ENCODE measurements around the gene MS4A13.

DNA sequence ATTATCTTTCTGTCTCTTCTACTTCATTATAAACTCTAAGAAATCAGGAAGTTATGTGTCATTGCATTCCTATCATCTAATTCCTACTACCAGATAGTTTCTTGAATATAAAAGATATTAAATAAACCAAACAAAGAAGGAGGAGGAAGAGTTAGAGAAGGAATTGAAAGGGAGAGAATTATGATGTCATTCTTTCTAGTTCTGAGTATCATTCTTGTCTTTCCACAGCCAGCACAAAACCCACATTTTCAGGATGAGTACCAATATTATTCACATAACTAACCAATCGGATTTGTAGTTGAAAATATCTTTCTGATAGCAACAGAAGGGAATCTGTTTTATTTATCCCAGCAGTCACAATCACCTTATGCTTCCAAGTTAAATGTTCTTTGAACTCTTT is 13.3 kb downstream of the MS4A13 start:
- TF ChIP-seq, protein P1, sequence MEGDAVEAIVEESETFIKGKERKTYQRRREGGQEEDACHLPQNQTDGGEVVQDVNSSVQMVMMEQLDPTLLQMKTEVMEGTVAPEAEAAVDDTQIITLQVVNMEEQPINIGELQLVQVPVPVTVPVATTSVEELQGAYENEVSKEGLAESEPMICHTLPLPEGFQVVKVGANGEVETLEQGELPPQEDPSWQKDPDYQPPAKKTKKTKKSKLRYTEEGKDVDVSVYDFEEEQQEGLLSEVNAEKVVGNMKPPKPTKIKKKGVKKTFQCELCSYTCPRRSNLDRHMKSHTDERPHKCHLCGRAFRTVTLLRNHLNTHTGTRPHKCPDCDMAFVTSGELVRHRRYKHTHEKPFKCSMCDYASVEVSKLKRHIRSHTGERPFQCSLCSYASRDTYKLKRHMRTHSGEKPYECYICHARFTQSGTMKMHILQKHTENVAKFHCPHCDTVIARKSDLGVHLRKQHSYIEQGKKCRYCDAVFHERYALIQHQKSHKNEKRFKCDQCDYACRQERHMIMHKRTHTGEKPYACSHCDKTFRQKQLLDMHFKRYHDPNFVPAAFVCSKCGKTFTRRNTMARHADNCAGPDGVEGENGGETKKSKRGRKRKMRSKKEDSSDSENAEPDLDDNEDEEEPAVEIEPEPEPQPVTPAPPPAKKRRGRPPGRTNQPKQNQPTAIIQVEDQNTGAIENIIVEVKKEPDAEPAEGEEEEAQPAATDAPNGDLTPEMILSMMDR (conservative IDR thresholded peaks at IDR 0.05), result no peak
- TF ChIP-seq ZFX (IDR thresholded peaks at IDR 0.05), result no peak
